ENCODE measurements around the gene TMEM52B.

GRCh38 chr12:10136637-10137205 is 42.1 kb upstream of the TMEM52B start:
- TF ChIP-seq, protein P1, sequence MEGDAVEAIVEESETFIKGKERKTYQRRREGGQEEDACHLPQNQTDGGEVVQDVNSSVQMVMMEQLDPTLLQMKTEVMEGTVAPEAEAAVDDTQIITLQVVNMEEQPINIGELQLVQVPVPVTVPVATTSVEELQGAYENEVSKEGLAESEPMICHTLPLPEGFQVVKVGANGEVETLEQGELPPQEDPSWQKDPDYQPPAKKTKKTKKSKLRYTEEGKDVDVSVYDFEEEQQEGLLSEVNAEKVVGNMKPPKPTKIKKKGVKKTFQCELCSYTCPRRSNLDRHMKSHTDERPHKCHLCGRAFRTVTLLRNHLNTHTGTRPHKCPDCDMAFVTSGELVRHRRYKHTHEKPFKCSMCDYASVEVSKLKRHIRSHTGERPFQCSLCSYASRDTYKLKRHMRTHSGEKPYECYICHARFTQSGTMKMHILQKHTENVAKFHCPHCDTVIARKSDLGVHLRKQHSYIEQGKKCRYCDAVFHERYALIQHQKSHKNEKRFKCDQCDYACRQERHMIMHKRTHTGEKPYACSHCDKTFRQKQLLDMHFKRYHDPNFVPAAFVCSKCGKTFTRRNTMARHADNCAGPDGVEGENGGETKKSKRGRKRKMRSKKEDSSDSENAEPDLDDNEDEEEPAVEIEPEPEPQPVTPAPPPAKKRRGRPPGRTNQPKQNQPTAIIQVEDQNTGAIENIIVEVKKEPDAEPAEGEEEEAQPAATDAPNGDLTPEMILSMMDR (IDR thresholded peaks at IDR 0.05) = no peak
- no peak for TF ChIP-seq POLR2A (IDR thresholded peaks at IDR 0.05)
